GM21576 (cell line): ENCODE data around the gene GRIK1.

Experiments used
- ATAC-seq: cut with Tn5 transposase; IDR thresholded peaks from one replicate; pipeline ENCODE4 v1.9.1; 2021; ENCODE audit warnings: mild to moderate bottlenecking, moderate library complexity; ENCODE audit not compliant: unreplicated experiment

Gene GRIK1

GRCh38 chr21:29914326-29914725, 25.5 kb downstream of the GRIK1 start:
- ATAC-seq = no peak

- no peak for ATAC-seq
Measured at GRCh38 chr21:29909571-29909970, 30.2 kb downstream of the GRIK1 start.

GRCh38 chr21:29904359-29905282, 35.2 kb downstream of the GRIK1 start:
- ATAC-seq = no peak

- no peak for ATAC-seq
Measured at GRCh38 chr21:29896884-29897283, 42.9 kb downstream of the GRIK1 start.

- no peak for ATAC-seq
Measured at GRCh38 chr21:29893687-29894086, 46.1 kb downstream of the GRIK1 start.

- ATAC-seq = no peak
Measured at GRCh38 chr21:29892379-29892778, 47.4 kb downstream of the GRIK1 start.

- ATAC-seq = no peak
Measured at GRCh38 chr21:29888437-29888836, 51.4 kb downstream of the GRIK1 start.

GRCh38 chr21:29887313-29888009, 52.3 kb downstream of the GRIK1 start:
- ATAC-seq = no peak

- no peak for ATAC-seq
Measured at GRCh38 chr21:29885491-29885890, 54.3 kb downstream of the GRIK1 start.

- no peak for ATAC-seq
Measured at GRCh38 chr21:29875873-29876272, 63.9 kb downstream of the GRIK1 start.

- ATAC-seq = no peak
Measured at GRCh38 chr21:29875036-29875716, 64.6 kb downstream of the GRIK1 start.

GRCh38 chr21:29873908-29874307, 65.9 kb downstream of the GRIK1 start:
- ATAC-seq = no peak

GRCh38 chr21:29870814-29871213, 69.0 kb downstream of the GRIK1 start:
- ATAC-seq = no peak

- ATAC-seq = no peak
Measured at GRCh38 chr21:29867796-29868195, 72.0 kb downstream of the GRIK1 start.

GRCh38 chr21:29860346-29860745, 79.5 kb downstream of the GRIK1 start:
- ATAC-seq = no peak

GRCh38 chr21:29857150-29857549, 82.6 kb downstream of the GRIK1 start:
- ATAC-seq = no peak

- no peak for ATAC-seq
Measured at GRCh38 chr21:29854795-29855194, 85.0 kb downstream of the GRIK1 start.

GRCh38 chr21:29851611-29852010, 88.2 kb downstream of the GRIK1 start:
- ATAC-seq = no peak

- ATAC-seq = peak; percentile 97
Measured at GRCh38 chr21:29849735-29850176, 90.0 kb downstream of the GRIK1 start.

GRCh38 chr21:29843804-29844203, 96.0 kb downstream of the GRIK1 start:
- no peak for ATAC-seq

- ATAC-seq = no peak
Measured at GRCh38 chr21:29834617-29835016, 105.2 kb downstream of the GRIK1 start.
